HG02759 (cell line): ENCODE data around the gene B4GALT2.

Experiments used
- ATAC-seq: cut with Tn5 transposase; IDR thresholded peaks from one replicate; pipeline ENCODE4 v1.9.1; 2021; ENCODE audit warnings: mild to moderate bottlenecking, moderate library complexity; ENCODE audit not compliant: unreplicated experiment

The B4GALT2 gene

DNA sequence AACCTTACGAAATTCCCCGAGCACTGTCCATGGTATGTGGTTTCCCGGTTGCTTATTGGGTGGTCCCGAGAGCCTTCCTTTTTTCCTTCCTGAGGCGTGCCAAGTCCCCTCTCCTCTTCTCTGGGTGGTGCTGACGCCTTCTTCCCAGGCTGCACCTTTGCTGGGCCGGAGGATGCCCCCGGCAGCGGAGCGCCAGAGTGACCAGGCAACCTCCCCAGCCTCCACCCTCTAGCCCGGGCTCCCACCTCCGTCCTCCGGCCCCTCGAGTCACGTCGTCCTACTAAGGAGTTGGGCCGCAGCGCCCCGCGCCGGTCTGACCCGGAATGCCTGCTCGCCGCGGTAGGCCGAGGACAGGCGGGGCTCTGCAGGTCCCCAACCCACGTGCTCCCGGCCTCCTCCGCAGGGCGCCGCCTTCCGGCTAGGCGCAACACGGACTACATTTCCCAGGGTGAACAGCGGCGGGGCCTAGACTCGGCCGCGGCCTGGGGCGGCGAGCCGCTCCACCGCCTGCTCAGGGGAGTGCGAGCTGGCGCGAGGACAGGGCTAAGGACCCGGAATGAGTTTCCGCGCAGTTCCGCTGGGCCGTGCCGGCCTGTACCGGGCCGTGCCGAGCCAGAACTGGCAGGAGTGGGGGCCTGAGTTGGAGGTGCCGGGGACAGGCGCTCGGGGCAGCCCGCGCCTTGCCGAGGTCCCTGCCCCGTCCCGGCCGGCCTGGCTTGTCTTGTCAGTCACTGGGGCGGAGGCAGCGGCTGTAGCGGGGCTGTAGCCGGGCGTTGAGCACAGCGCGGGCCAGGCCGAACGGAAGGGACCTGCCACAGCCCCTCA is 32.6 kb upstream of the B4GALT2 start, which contains the start of gene IPO13:
TSS of gene IPO13 (plus strand) at position 715 of the 825 bp plus-strand sequence. CDS start 651 bp downstream, outside the sequence.
- ATAC-seq, result peak; percentile 91

DNA sequence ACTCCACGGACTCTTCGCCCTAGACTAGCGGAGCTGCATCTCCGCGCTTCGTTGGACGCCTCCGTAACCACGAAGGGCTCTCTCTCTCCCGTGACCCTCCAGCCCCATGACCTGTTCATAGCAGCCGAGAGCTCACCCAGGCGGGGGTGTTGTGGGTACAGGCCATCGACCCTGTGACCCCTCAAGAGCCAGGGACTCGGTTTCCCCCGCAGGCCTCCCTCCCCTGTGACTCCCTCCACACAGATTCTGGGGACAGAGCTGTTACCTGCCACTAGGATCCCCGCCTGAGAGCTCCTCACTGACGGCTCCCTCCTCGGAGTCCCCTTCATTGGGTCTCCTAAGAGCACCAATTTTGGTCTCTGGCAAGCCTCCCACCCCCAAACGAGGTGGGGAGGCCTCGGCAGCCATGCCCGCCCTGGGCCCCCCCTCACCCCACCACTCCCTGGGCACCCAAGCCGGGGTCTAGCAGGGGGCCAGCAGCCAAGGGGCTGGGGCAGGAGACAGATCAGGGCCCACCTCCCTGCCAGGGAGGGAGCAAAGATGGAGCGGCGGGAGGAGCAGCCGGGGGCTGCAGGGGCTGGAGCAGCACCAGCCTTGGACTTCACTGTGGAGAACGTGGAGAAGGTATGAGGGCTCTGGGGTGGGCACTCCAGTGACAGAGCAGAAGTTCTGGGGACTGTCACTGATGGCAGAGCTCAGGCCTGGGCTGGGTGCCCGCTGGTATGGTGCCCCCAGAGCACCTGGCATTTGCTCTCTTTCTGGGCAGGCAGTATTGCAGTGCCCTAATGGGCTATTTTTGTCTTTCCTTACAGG is 31.7 kb upstream of the B4GALT2 start:
- no peak for ATAC-seq

DNA sequence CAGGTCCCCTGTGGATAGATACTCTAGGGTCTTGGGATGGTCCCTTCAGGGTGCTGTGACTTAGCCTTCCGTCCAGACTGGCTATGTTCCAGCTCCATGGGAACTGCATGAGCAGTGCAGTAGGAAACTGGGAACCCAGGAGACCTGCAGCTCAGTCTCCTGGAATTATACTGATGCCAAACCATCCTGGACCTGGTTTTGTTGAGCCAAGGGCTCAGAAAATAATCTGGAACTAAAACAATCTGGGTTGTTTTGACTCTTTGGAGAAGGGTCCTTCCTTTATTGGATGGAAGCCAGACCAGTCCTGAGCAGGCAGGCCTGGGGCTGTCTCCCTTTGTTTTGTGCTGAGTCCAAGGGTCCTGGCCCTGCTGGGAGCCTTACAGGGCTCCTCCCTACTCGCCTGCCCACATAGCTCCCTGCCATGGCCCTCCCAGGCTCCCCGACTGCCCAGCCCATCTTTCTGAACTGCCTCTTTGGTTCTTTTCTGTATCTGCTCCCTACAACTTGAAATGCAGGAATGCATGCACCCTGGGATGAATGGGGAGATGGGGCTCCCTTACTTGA is 31.1 kb upstream of the B4GALT2 start:
- no peak for ATAC-seq

DNA sequence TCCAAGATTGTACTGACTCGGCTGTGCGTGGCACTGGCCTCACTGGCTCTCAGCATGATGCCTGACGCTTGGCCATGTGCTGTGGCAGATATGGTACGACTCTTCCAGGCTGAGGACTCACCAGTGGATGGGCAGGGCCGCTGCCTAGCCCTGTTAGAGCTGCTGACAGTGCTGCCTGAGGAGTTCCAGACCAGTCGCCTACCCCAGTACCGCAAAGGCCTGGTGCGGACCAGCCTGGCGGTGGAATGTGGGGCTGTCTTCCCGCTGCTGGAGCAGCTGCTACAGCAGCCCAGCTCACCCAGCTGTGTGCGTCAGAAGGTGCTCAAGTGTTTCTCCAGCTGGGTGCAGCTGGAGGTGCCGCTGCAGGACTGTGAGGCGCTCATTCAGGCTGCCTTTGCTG is 29.3 kb upstream of the B4GALT2 start:
- ATAC-seq, result no peak

DNA sequence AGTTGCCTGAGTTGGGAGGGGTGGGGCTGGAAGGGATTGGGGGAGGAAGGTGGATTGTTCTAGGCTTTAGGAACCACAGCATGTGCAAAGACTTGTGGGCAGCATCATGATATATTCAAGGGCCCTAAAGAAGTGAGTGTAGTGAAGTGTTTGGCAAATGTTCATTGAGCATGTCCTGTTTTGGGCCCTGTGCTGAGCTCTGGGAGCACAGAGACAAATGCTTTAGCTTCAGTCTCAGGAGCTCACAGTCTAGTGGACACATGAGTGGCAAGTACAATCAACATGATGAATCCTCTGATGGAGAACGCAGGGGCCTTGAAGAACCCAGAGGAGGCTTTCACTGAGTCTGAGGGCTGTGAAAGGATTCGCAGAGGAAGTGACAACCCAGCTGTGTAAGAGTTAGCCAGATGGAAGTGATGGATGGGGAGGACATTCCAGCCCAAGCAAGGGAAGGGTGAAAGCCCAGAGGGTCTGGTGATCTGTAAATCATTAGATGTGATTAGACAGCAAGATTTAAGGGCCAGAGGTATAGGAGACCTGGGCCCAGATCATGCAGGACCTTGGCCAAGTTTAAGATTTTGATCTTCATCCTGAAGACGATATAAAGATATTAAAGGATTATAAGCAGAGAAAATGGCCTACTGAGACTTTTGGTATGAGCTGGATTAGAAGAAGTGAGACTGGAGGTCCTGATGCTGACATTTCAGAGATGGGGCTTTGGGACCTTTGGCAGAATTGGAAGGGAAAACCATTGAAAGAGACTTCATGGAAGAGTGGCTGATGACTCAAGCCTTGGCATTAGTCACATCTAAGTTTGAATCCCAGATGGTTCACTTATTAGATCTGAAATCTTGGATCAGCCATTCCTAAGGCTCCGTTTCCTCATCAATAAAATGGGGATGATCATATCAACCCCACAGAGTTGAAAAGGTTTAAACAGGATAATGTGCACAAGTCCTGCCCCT is 27.7 kb upstream of the B4GALT2 start:
- no peak for ATAC-seq

DNA sequence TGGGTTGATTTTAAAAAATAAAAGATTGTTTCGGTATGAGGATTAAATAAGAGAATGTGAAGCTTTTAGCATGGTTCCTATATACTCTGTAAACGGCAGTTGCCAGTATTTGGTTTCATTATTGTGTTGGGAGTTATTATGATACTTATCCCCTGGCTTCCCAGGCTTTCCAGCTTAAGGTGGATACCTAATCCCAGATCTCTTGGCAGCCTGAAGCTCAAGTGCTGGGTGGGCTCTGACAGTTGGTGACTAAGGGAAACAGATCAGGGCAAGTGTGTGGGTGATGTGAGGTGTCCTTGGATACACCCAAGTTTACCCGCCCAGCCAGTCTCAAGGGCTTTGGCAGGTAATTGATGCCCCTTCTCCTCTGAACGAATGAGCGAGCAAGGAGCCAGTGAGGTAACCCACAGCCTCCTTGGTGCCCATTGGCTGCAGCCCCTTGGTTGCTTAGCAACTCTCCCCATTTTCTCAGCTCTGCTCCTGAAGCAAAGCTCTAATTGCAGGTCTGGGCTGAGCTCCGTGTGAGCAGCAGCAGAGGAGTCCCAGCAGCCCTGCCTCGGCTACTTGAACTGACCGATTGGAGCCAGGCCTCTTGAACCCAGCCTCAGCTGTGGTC is 26.2 kb upstream of the B4GALT2 start:
- ATAC-seq, result no peak

DNA sequence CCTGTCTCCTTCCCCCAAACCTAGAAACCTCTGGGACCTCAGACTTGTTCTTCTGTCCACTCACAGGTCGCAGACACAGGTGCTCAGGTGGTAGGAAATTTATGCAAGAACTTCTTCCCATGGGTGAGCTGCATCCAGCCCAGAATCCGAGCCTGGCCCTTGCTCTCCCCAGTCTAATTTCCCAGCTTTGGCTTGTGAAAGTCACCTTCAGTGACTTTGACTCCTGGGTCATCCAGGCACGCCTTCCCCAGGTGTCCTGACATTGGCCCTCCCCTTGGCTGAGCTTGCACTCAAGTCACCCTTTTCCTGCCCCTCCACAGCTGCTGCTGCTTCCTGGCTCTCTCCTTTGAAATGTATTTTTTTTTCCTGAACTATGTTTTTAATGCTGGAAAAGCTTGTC is 25.6 kb upstream of the B4GALT2 start:
- ATAC-seq, result no peak

DNA sequence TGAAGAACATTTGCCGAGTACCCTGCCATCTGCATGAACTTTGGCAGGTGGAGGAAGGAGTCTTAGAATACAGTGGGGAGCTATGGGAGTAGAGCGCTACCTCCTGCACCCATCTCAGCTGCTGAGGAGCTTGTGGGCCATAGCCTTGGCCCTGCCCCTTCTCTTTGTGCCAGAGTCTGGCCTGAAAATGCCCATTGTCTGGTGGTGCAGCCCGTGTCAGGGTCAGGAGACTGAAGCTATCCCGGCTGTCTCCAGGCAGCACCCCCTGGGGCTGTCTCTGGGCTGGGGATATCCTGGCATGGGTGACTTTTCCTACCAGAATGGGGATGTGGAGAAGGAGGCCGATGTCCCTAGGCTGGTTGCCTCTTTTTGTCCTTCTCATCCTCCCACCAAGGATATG is 25.0 kb upstream of the B4GALT2 start:
- ATAC-seq, result no peak

DNA sequence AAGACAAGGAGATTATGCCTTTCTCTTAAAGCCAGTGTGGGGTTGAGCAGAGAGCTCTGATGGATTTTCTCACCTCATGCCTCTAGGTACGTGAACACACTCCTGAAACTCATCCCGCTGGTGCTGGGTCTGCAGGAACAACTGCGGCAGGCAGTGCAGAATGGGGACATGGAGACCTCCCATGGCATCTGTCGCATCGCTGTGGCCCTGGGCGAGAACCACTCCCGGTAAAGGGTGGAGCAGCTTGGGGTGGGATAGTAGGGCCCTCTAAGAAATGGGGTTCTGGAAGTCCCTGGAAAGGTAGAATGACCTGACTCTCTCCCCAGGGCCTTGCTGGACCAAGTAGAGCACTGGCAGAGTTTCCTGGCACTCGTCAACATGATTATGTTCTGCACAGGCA is 22.8 kb upstream of the B4GALT2 start:
- no peak for ATAC-seq

DNA sequence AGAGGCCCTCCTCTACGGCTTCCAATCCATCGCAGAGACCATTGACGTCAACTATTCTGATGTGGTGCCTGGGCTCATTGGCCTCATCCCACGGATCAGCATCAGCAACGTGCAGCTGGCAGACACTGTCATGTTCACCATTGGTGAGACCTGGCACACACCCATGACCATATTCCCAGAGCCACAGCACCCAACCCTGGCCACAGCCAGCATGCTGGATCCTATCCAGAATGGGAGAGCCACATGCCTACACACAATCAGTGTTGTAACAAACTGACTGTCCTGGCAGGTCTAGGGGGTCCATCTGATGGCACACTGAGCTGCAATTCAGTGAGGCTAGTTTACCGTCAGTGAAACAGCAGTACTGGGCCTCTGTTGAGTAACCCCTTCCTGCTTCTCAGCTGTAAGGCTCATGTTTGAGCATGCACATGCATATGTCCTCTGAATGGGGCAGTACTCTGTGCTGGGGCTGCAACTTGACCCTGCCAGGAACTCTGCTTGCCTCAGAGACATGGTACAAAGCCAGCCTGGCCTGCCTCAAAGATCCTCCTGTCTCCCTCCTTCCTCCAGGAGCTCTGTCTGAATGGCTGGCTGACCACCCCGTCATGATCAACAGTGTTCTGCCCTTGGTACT is 21.5 kb upstream of the B4GALT2 start:
- ATAC-seq, result no peak

DNA sequence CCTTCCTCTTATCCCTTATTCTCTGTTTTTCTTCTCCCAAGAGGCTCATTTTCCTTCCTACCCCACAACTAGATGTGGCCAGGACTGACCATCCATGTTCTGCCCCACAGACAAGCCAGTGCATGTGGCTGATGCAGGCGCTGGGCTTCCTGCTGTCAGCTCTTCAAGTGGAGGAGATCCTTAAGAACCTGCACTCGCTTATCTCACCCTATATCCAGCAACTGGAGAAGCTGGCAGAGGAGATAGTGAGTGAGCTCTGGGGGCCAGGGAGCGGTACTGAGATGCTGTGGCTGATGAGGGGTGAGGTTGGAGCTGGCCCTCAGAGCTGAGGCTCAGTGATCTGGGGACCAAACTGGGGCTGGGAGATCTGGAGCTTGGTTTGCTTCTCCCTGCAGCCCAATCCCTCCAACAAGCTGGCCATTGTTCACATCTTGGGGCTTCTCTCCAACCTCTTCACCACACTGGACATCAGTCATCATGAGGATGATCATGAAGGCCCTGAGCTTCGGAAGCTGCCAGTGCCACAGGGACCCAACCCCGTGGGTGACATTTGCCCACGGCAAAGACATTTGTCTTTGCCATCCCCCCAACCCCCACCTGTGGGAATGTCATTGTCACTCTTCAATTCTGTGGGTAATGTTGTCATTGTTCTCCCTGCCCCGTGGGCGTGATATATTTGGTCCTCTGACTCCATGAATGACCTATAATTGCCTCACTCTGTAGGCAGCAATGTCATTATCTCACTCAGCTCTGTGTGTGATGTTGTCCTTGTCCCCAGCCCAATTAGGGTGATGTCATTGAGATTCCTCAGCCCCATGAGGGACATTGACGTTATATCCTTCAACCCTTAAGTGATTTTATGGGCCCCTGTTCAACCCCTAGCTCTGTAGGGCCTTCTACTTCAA is 20.4 kb upstream of the B4GALT2 start:
- no peak for ATAC-seq

DNA sequence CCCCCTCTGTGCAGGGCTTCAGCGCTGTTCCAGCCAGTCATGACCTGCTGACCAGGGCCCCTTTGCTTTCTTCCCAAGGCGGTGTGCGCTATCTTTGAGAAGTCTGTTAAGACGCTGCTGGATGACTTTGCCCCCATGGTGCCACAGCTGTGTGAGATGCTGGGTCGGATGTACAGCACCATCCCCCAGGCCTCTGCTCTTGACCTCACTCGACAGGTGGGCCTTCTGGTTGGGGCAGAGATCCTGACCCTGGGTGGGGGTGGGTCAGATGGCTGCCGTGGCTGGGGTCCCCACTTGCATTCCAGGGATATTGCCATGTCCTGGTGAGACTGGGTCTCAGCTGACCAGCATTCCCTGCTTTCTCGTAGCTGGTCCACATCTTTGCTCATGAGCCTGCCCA is 18.2 kb upstream of the B4GALT2 start:
- ATAC-seq, result no peak

DNA sequence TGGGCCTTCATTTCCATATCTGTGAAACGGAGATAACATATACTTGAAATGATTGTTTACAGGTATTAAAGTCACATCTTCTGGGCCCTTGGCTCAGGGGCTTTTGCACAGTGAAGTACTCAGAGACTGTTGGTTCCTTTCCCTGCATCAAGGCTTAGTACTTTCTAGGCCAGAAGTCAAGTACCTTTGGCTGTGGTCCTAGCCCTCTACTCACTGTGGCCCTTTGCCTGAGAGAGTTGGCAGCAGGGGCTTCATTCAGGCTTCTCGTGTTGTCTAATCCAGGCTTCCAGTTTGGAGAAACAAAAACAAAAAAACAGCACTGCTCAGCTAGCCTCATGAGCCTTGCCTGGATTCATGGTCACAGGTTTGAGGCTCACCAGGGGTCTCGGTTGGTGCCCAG is 17.3 kb upstream of the B4GALT2 start:
- ATAC-seq, result no peak

DNA sequence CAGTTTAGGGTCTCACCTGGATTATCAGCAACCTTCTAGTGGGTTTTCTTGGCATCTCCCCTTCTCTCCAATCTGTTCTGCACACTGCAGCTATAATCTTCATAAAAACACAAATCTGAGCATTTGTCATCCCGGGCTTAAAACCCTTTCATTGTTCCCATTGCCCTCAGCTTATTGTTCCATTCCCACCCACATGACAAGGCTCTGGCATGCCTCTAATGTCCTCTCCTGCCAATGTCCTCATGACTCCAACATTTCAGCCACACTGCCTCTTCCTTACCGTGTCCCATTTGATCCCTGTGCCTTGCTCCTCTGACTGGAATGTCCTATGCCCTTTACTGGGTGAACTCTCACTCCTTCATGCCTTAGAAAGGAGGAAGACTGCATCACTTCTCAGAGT is 16.7 kb upstream of the B4GALT2 start:
- ATAC-seq, result no peak

DNA sequence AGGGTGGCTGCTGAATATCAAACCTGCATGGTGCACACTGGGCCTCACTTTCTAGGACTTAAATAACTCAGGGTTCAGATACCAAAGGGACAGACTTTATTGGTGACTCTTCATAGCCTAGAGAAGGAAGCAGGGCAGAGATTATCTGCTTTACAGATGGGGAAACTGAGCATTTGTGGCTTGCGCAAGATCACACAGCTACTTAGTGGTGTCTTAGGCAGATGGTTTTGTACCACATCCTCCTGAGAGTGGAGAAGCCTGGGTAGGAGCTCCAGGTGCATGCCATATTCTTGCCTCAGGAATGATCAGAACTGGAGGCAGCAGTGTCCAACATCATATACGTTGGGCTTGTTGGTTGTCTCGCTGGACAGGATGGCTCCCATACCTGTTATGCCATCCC is 16.0 kb upstream of the B4GALT2 start:
- ATAC-seq, result no peak

DNA sequence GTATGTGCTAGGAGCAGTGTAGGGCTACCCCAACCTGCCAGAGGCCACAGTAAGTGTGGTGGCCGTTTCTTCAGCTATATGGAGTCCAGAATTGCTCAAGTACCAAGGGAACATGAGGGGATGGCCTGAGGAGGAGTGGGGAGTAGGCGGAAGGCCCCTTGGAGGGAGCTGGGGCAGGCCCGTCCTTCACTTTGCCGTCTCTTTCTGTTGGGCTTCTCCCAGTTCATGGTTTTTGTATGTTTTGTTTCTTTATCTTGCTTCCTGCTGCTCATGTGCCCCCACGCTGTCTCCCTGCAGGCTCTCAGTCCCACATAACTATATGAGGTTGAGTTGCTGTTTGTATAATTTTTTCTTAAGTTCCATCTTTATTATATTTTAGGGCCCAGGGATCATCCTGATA is 15.1 kb upstream of the B4GALT2 start:
- no peak for ATAC-seq

DNA sequence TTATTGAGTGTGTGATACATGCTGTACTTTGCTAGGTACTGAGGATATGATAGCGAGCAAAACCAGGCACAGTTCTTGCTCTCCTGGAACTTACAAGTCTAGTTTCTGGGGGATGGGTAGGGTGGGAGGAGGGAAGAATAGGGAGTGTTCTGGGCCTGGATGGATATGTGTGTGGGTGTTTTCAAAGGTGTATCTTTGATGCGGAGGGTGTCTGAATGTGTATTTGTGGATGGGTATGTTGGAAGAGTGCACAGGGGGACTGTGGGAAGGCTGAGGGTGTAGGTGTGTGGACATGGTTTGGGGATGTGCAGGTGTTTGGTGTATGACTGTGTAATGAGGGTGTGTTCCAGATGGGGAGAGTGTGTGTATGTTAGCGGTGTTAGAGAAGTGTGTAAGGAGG is 13.7 kb upstream of the B4GALT2 start:
- ATAC-seq, result no peak

DNA sequence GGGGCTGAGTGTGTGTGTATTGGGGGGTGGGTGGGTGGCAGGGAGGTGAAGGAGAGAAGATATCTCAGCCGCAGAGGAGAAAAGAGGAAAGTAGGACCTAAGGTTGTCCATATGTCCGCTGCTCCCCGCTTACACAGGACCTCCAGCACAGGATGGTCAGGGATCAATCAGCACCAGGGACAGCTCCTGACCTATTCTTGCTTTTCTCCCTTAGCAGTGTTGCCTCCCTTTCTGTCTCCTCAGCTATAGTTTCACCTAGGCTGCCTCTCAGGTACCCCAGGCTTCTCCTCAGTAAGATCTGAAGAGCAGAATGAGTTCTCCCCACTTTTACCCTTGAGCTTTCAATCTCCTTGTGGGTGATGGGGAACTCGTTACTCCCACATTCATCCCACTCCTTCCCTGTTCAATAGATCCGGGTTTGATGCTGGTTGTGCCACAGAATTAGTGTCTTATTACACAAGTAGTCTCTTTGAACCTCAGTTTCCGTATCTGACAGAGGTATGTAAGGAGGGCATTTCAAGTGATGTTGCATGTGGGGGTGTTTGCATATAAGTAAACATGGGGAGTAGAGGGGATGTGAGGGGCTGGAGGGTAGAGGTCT is 10.6 kb upstream of the B4GALT2 start:
- ATAC-seq, result no peak
